ENCODE results near the gene TMEM176A. TPM values are rescaled to one million over a fixed set of nuclear protein-coding genes. Genes with fewer than 3 reads are reported as not detected.
"Not testable (repeated sequence)": the region's sequence is repeated elsewhere in the genome, so short reads cannot be mapped to it uniquely, and the experiment has no call there.

Gene TMEM176A
- total and polyA plus RNA-seq, 2 experiments from 2014 or later, result not detected

DNA sequence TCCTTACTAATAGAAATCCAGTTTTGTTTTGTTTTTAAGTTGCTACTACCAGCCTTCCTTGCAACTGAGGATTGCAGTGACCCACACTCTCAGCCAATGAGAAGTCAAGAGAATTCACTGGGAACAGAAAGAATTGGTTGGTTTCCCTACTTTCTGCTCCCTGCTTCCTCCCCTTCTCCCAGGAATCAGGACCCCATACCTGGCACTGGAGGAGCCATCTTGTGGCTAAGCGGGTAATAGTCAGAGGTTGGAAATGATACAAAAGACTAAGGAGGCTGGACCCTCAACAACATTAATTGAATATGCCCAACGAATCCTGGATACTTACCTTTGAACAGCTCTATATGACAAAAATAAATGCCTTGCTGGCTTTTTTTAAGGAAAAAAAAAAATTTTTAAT, 6.3 kb downstream of the TMEM176A start:
- Histone ChIP-seq H3K4me1 (ENCODE audit: insufficient read depth) (no peaks in the 10 kb centered on the region), H3K27me3 (replicated peaks; ENCODE audit: insufficient read depth) (peaks cover 4% of the 10 kb centered on the region; the same call in 1 of the 2 replicates), H3K9ac (no peak overlapping the region), H3K9me3 (ENCODE audit: low read depth) (no peaks in the 10 kb centered on the region), H3K4me2 (ENCODE audit: unreplicated experiment) (no peak overlapping the region), H4K20me1 (ENCODE audit: insufficient read depth) (no peaks in the 10 kb centered on the region), H3K79me2 (ENCODE audit: insufficient read depth) (no peaks in the 10 kb centered on the region), H3K27ac (no peak overlapping the region), H3K36me3 (ENCODE audit: low read depth) (no peaks in the 10 kb centered on the region), H3K9me2 (ENCODE audit: insufficient read depth) (no peaks in the 10 kb centered on the region), H3F3A (ENCODE audit: insufficient read depth) (no peaks in the 10 kb centered on the region), H3K4me3 (no peak overlapping the region), H2AFZ (no peak overlapping the region)
- in situ Hi-C loops (cut with MboI), result no loop called here
- 1 to 2% methylated on average over 2 of the region's 2 CpGs for WGBS, 2 experiments (ENCODE audit: low coverage in 1 of 2, low lambda C conversion rate in 2 of 2, missing lambda C conversion rate in 2 of 2)
- no peak for TF ChIP-seq EZH2phosphoT487 (IDR thresholded peaks at IDR 0.05; ENCODE audit: insufficient read depth, low read depth)
- TF ChIP-seq EZH2 (IDR thresholded peaks at IDR 0.05; ENCODE audit: insufficient read depth, poor library complexity, severe bottlenecking), result no peak
- no peak for DNase-seq

DNA sequence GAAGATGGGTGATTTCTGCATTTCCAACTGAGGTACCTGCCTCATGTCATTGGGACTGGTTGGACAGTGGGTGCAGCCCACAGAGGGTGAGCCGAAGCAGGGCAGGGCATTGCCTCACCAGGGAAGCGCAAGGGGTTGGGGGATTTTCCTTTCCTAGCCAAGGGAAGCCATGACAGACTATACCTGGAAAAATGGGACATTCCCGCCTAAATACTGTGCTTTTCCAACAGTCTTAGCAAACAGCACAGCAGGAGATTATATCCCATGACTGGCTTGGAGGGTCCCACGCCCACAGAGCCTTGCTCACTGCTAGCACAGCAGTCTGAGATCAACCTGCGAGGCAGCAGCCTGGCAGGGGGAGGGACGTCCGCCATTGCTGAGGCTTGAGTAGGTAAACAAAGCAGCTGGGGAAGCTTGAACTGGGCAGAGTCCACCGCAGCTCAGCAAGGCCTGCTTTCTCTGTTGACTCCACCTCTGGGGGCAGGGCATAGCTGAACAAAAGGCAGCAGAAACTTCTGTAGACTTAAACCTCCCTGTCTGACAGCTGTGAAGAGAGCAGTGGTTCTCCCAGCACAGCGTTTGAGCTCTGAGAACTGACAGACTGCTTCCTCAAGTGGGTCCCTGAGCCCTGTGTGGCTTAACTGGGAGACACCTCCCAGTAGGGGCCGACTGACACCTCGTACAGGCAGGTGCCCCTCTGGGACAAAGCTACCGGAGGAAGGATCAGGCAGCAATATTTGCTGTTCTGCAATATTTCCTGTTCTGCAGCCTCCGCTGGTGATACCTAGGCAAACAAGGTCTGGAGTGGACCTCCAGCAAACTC, 7.3 kb downstream of the TMEM176A start:
- in situ Hi-C loops (cut with MboI); H3F3A ChIP-seq (ENCODE audit: insufficient read depth); H3K9ac ChIP-seq; H3K36me3 ChIP-seq (ENCODE audit: low read depth); DNase-seq; H3K9me2 ChIP-seq (ENCODE audit: insufficient read depth); H2AFZ ChIP-seq; H3K4me2 ChIP-seq (ENCODE audit: unreplicated experiment); H3K9me3 ChIP-seq (ENCODE audit: low read depth); H4K20me1 ChIP-seq (ENCODE audit: insufficient read depth); H3K4me1 ChIP-seq (ENCODE audit: insufficient read depth); H3K27ac ChIP-seq; H3K79me2 ChIP-seq (ENCODE audit: insufficient read depth); H3K4me3 ChIP-seq; H3K27me3 ChIP-seq (replicated peaks; ENCODE audit: insufficient read depth): not testable (repeated sequence)
- WGBS, 2 experiments (ENCODE audit: low coverage in 1 of 2, low lambda C conversion rate in 2 of 2, missing lambda C conversion rate in 2 of 2), result 22 to 27% methylated on average over 13 of the region's 13 CpGs

DNA sequence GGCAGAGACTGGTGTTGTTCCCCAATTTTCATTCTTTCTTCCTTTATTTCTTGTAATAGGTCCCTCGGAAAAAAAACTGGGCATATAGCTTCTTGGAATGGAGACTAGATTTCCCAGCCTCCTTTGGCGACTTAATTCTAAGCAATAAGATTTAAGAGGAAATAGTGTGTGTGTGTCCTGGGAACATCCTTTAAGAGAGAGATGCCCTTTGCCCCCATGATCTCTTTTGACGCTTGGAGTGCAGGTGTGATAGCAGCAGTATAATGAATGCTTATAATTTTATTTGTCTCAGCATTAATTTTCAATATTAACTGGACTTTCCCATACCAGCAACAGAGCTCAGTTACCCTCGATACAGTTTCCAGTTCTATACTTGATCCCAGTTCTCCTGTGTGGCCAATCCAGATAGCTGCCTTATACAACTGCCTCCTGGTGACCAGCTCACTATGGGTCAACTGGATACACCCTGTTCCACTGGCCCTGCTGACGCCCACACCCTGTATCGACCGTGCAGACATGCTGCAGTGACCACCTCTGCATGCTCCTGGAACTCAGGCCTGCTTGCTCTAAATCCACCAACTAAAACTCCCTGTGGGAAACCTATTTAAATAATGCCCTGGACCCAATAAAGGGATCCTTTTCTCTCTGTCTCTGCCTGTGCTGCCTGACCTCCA, 13.9 kb downstream of the TMEM176A start:
- DNase-seq, result no peak
- TF ChIP-seq EZH2phosphoT487 (IDR thresholded peaks at IDR 0.05; ENCODE audit: insufficient read depth, low read depth) (no peak), EZH2 (IDR thresholded peaks at IDR 0.05; ENCODE audit: insufficient read depth, poor library complexity, severe bottlenecking) (no peak)
- H3K36me3 ChIP-seq (ENCODE audit: low read depth), result no peaks in the 10 kb centered on the region
- H3K9ac ChIP-seq, result no peak overlapping the region
- no peaks in the 10 kb centered on the region for H3K79me2 ChIP-seq (ENCODE audit: insufficient read depth)
- no peak overlapping the region for H3K4me2 ChIP-seq (ENCODE audit: unreplicated experiment)
- no peaks in the 10 kb centered on the region for H3F3A ChIP-seq (ENCODE audit: insufficient read depth)
- H4K20me1 ChIP-seq (ENCODE audit: insufficient read depth), result no peaks in the 10 kb centered on the region
- H3K9me3 ChIP-seq (ENCODE audit: low read depth), result no peaks in the 10 kb centered on the region
- H3K4me3 ChIP-seq, result no peak overlapping the region
- no peaks in the 10 kb centered on the region for H3K27me3 ChIP-seq (replicated peaks; ENCODE audit: insufficient read depth)
- no peaks in the 10 kb centered on the region for H3K4me1 ChIP-seq (ENCODE audit: insufficient read depth)
- no peak overlapping the region for H3K27ac ChIP-seq
- WGBS, 2 experiments (ENCODE audit: low coverage in 1 of 2, low lambda C conversion rate in 2 of 2, missing lambda C conversion rate in 2 of 2), result 13 to 19% methylated on average over 7 of the region's 7 CpGs
- H2AFZ ChIP-seq, result no peak overlapping the region
- in situ Hi-C loops (cut with MboI), result loop anchor here (10.0 kb wide), 1 partner anchor 60 kb away; no protein-coding TSS in a partner anchor
- no peaks in the 10 kb centered on the region for H3K9me2 ChIP-seq (ENCODE audit: insufficient read depth)

DNA sequence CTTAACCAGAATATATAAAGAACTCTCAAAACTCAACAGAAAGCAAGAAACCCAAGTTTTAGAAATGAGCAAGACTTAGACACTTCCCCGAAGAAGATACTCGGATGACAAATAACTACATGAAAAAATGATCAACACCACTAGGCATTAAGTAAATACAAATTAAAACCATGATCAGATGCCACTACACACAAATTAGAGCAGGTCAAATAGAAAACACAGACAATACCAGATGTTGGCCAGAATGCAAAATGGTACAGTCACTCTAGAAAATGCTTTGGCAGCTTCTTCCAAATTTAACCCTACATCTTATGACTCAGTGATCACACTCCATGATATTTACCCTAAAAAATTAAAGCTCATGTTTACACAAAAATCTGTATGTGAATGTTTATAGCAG, 18.4 kb downstream of the TMEM176A start:
- TF ChIP-seq EZH2 (IDR thresholded peaks at IDR 0.05; ENCODE audit: insufficient read depth, poor library complexity, severe bottlenecking) (no peak), EZH2phosphoT487 (IDR thresholded peaks at IDR 0.05; ENCODE audit: insufficient read depth, low read depth) (no peak)
- no peak overlapping the region for H2AFZ ChIP-seq
- no peaks in the 10 kb centered on the region for H3F3A ChIP-seq (ENCODE audit: insufficient read depth)
- in situ Hi-C loops (cut with MboI), result loop anchor here (10.0 kb wide), 1 partner anchor 56 kb away; no protein-coding TSS in a partner anchor
- no peaks in the 10 kb centered on the region for H3K9me2 ChIP-seq (ENCODE audit: insufficient read depth)
- no peak overlapping the region for H3K4me2 ChIP-seq (ENCODE audit: unreplicated experiment)
- no peaks in the 10 kb centered on the region for H4K20me1 ChIP-seq (ENCODE audit: insufficient read depth)
- H3K9me3 ChIP-seq (ENCODE audit: low read depth), result no peaks in the 10 kb centered on the region
- H3K4me3 ChIP-seq, result no peak overlapping the region
- H3K27me3 ChIP-seq (replicated peaks; ENCODE audit: insufficient read depth), result no peaks in the 10 kb centered on the region
- H3K4me1 ChIP-seq (ENCODE audit: insufficient read depth), result no peaks in the 10 kb centered on the region
- H3K9ac ChIP-seq, result no peak overlapping the region
- H3K79me2 ChIP-seq (ENCODE audit: insufficient read depth), result no peaks in the 10 kb centered on the region
- DNase-seq, result no peak
- H3K27ac ChIP-seq, result no peak overlapping the region
- no peaks in the 10 kb centered on the region for H3K36me3 ChIP-seq (ENCODE audit: low read depth)
- 1 to 2% methylated on average over 2 of the region's 2 CpGs for WGBS, 2 experiments (ENCODE audit: low coverage in 1 of 2, low lambda C conversion rate in 2 of 2, missing lambda C conversion rate in 2 of 2)
